H9 (cell line): ENCODE data around the gene ATP6V1B1. TPM values are rescaled to one million over a fixed set of nuclear protein-coding genes. Genes with fewer than 3 reads are reported as not detected.
A peak's percentile ranks its signal among the peaks of the same experiment; 100 is the strongest.

Source experiments
- DNase-seq: peaks from one replicate; pipeline ENCODE4 v3.0.0-alpha.2; 2017
- H2AFZ ChIP-seq: one replicate; pipeline ENCODE4 v1.6.1; 2013; ENCODE audit warnings: mild to moderate bottlenecking, low read length, control low read depth, moderate library complexity
- H2AK5ac ChIP-seq: 2 replicates; pipeline ENCODE4 v1.6.1; 2013; ENCODE audit warnings: low read length, control low read depth, mixed read lengths; ENCODE audit not compliant: insufficient read length
- H2BK120ac ChIP-seq: one replicate; pipeline ENCODE4 v1.6.1; 2013; ENCODE audit warnings: low read depth, mild to moderate bottlenecking, low read length, control low read depth, inconsistent platforms; ENCODE audit not compliant: poor library complexity, severe bottlenecking
- H2BK12ac ChIP-seq: 2 replicates; pipeline ENCODE4 v1.6.1; 2013; ENCODE audit warnings: low read length, control low read depth, mixed read lengths, low read depth; ENCODE audit not compliant: insufficient read length
- H2BK15ac ChIP-seq: 2 replicates; pipeline ENCODE4 v1.6.1; 2013; ENCODE audit warnings: low read depth, low read length, control low read depth
- H2BK20ac ChIP-seq: one replicate; pipeline ENCODE4 v1.6.1; 2013; ENCODE audit warnings: low read depth, mild to moderate bottlenecking, low read length, control low read depth, inconsistent platforms; ENCODE audit not compliant: poor library complexity, severe bottlenecking
- H2BK5ac ChIP-seq: 2 replicates; pipeline ENCODE4 v1.6.1; 2013; ENCODE audit warnings: low read length, control low read depth, mixed read lengths; ENCODE audit not compliant: insufficient read length
- H3K14ac ChIP-seq: 2 replicates; pipeline ENCODE4 v1.6.1; 2013; ENCODE audit warnings: low read length, control low read depth; ENCODE audit not compliant: insufficient read depth
- H3K18ac ChIP-seq: 2 replicates; pipeline ENCODE4 v1.6.1; 2013; ENCODE audit warnings: low read depth, mild to moderate bottlenecking, mixed read lengths, low read length, control low read depth; ENCODE audit not compliant: insufficient read length
- H3K23ac ChIP-seq: 2 replicates; pipeline ENCODE4 v1.6.1; 2013; ENCODE audit warnings: low read length, control low read depth, mixed read lengths, low read depth; ENCODE audit not compliant: insufficient read length
- H3K23me2 ChIP-seq: 2 replicates; pipeline ENCODE4 v1.6.1; 2013; ENCODE audit warnings: low read depth, mild to moderate bottlenecking, mixed read lengths, low read length, control low read depth; ENCODE audit not compliant: insufficient read length, poor library complexity, severe bottlenecking
- H3K27ac ChIP-seq: 2 replicates; pipeline ENCODE4 v1.5.1; 2013; ENCODE audit warnings: low read length, control low read depth, mixed read lengths, low read depth; ENCODE audit not compliant: insufficient read length
- H3K27me3 ChIP-seq: 2 replicates; pipeline ENCODE4 v1.6.1; 2013; ENCODE audit warnings: low read length, control low read depth, inconsistent platforms; ENCODE audit not compliant: insufficient read depth
- H3K4ac ChIP-seq: 2 replicates; pipeline ENCODE4 v1.6.1; 2013; ENCODE audit warnings: low read depth, mild to moderate bottlenecking, control low read depth, inconsistent platforms, low read length, moderate library complexity
- H3K4me1 ChIP-seq: 2 replicates; pipeline ENCODE4 v1.6.1; 2013; ENCODE audit warnings: low read length, control low read depth, inconsistent platforms; ENCODE audit not compliant: insufficient read depth
- H3K4me2 ChIP-seq: 2 replicates; pipeline ENCODE4 v1.6.1; 2013; ENCODE audit warnings: low read length, control low read depth, mixed read lengths; ENCODE audit not compliant: insufficient read length, insufficient read depth
- H3K56ac ChIP-seq: 2 replicates; pipeline ENCODE4 v1.6.1; 2013; ENCODE audit warnings: low read depth, mild to moderate bottlenecking, mixed read lengths, low read length, control low read depth; ENCODE audit not compliant: insufficient read length
- H3K79me1 ChIP-seq: 2 replicates; pipeline ENCODE4 v1.6.1; 2013; ENCODE audit warnings: low read depth, mild to moderate bottlenecking, moderate library complexity, low read length, control low read depth, inconsistent platforms; ENCODE audit not compliant: insufficient read depth, poor library complexity, severe bottlenecking
- H3K79me2 ChIP-seq: 2 replicates; pipeline ENCODE4 v1.6.1; 2013; ENCODE audit warnings: low read length, control low read depth, inconsistent platforms; ENCODE audit not compliant: insufficient read depth
- H3K9ac ChIP-seq: 2 replicates; pipeline ENCODE4 v1.6.1; 2013; ENCODE audit warnings: low read length, control low read depth, mixed read lengths; ENCODE audit not compliant: insufficient read length; ENCODE audit errors: extremely low read depth
- H3K9me3 ChIP-seq: one replicate; pipeline ENCODE4 v1.6.1; 2013; ENCODE audit warnings: low read depth, low read length, inconsistent platforms; ENCODE audit not compliant: control insufficient read depth
- H3T11ph ChIP-seq: one replicate; pipeline ENCODE4 v1.6.1; 2013; ENCODE audit warnings: mild to moderate bottlenecking, low read length, control low read depth, inconsistent platforms
- H4K20me1 ChIP-seq: one replicate; pipeline ENCODE4 v1.6.1; 2013; ENCODE audit not compliant: control insufficient read depth, insufficient read length, insufficient read depth
- H4K5ac ChIP-seq: 2 replicates; pipeline ENCODE4 v1.6.1; 2013; ENCODE audit warnings: low read depth, mild to moderate bottlenecking, mixed read lengths, low read length, control low read depth; ENCODE audit not compliant: insufficient read length
- H4K8ac ChIP-seq: replicated peaks from 2 replicates; pipeline ENCODE4 v1.6.1; 2013; ENCODE audit warnings: low read length, control low read depth, mixed read lengths, low read depth; ENCODE audit not compliant: insufficient read length
- H4K91ac ChIP-seq: 2 replicates; pipeline ENCODE4 v1.6.1; 2013; ENCODE audit warnings: low read depth, mild to moderate bottlenecking, moderate library complexity, mixed read lengths, low read length, control low read depth; ENCODE audit not compliant: insufficient read length
- H3K27ac Mint-ChIP-seq, 3 experiments: 2 replicates in 2 of 3; 3 replicates in 1 of 3; pipeline ENCODE4 v1.8.0; 2020 to 2021; ENCODE audit warnings: mixed read lengths in 3 of 3, mild to moderate bottlenecking in 1 of 3, moderate library complexity in 1 of 3
- H3K27me3 Mint-ChIP-seq: 2 replicates; pipeline ENCODE4 v1.8.0; 2021; ENCODE audit warnings: low read depth, mild to moderate bottlenecking, moderate library complexity, mixed read lengths
- H3K36me3 Mint-ChIP-seq, 3 experiments: 2 replicates in 2 of 3; 3 replicates in 1 of 3; pipeline ENCODE4 v1.8.0; 2020 to 2021; ENCODE audit warnings: low read depth in 3 of 3, mixed read lengths in 3 of 3; ENCODE audit not compliant: insufficient read depth in 1 of 3
- H3K4me1 Mint-ChIP-seq, 2 experiments: 2 replicates each; pipeline ENCODE4 v1.8.0; 2020; ENCODE audit warnings: mixed read lengths in 2 of 2
- H3K4me3 Mint-ChIP-seq, 2 experiments: 2 replicates in 1 of 2; 3 replicates in 1 of 2; pipeline ENCODE4 v1.8.0; 2020 to 2021; ENCODE audit warnings: mild to moderate bottlenecking in 2 of 2, mixed read lengths in 2 of 2, moderate library complexity in 1 of 2
- H3K9me3 Mint-ChIP-seq, 2 experiments: 2 replicates in 1 of 2; 3 replicates in 1 of 2; pipeline ENCODE4 v1.8.0; 2020; ENCODE audit warnings: mild to moderate bottlenecking in 2 of 2, mixed read lengths in 2 of 2, moderate library complexity in 1 of 2
- CTCF ChIP-seq: fragments of 200-600 bp; sonication (generic); conservative IDR thresholded peaks from 3 replicates; pipeline ENCODE4 v1.8.0; 2021; ENCODE audit warnings: antibody characterized with exemption, mild to moderate bottlenecking
- WGBS: extraction: QIAGEN DNeasy Blood & Tissue Kit; methylation state at CpG from one replicate; pipeline ENCODE4 v1.1.7; 2013; ENCODE audit warnings: missing lambda C conversion rate, low lambda C conversion rate, mixed read lengths; ENCODE audit not compliant: insufficient read length; ENCODE audit errors: extremely low coverage; 5-methylcytosine and 5-hydroxymethylcytosine counted together
- total RNA-seq: library from RNA; stranded (reverse); gene quantifications from 2 replicates; pipeline ENCODE4 v1.2.1, GENCODE V29; 2021

Gene ATP6V1B1
- total RNA-seq, 1 experiment from 2014 or later = not detected

- H3K9ac ChIP-seq = no peak overlapping the region
- no peaks in the 10 kb centered on the region for H3K27me3 ChIP-seq
- no peaks in the 10 kb centered on the region for H3K79me1 ChIP-seq
- H3K4me2 ChIP-seq = no peak overlapping the region
- H3K56ac ChIP-seq = no peak overlapping the region
- peak; percentile 15 for DNase-seq
- TF ChIP-seq CTCF = no peak
- Mint-ChIP-seq H3K4me3 (no peak overlapping the region), H3K27ac (no peak overlapping the region), H3K27me3 (peaks cover 9% of the 10 kb centered on the region; the same call in 1 of the 2 replicates), H3K36me3 (peaks cover 1 to 34% (median 28%) of the 10 kb centered on the region in 3 experiments; a peak in 4 of 7 replicates), H3K4me1 (peaks cover 5% of the 10 kb centered on the region in 2 experiments), H3K9me3 (no peaks in the 10 kb centered on the region)
- H4K8ac ChIP-seq = no peak overlapping the region
- H2BK5ac ChIP-seq = no peak overlapping the region
- no peak overlapping the region for H3K4ac ChIP-seq
- H2BK15ac ChIP-seq = no peak overlapping the region
- H3K9me3 ChIP-seq = no peaks in the 10 kb centered on the region
- H3K18ac ChIP-seq = no peak overlapping the region
- H4K91ac ChIP-seq = no peak overlapping the region
- no peaks in the 10 kb centered on the region for H3K4me1 ChIP-seq
- no peak overlapping the region for H3K27ac ChIP-seq
- no peak overlapping the region for H3K23ac ChIP-seq
- no peaks in the 10 kb centered on the region for H3K79me2 ChIP-seq
- no peaks in the 10 kb centered on the region for H4K20me1 ChIP-seq
- no peak overlapping the region for H3T11ph ChIP-seq
- no peak overlapping the region for H2AFZ ChIP-seq
- H4K5ac ChIP-seq = no peak overlapping the region
- H3K23me2 ChIP-seq = no peaks in the 10 kb centered on the region
- no peak overlapping the region for H2BK12ac ChIP-seq
- no peak overlapping the region for H2AK5ac ChIP-seq
- H2BK20ac ChIP-seq = no peak overlapping the region
- H2BK120ac ChIP-seq = no peak overlapping the region
- WGBS = no CpG with 5 or more reads among the region's 4 CpGs
- H3K14ac ChIP-seq = no peak overlapping the region
Measured at GRCh38 chr2:70986499-70987189, 50.9 kb downstream of the ATP6V1B1 start.
